ENCODE data around the gene SGK2.

Gene SGK2

GRCh38 chr20:43528258-43528875 lies 30.5 kb upstream of the SGK2 start:
- no peak for TF ChIP-seq EZH2phosphoT487 (IDR thresholded peaks at IDR 0.05; ENCODE audit: borderline replicate concordance, low read length)
- TF ChIP-seq CTCF (IDR thresholded peaks at IDR 0.05; ENCODE audit: low read depth, low read length, poor library complexity, severe bottlenecking) = no peak
- H3K4me2 ChIP-seq (ENCODE audit: low read length) = no peak overlapping the region
- no peaks in the 10 kb centered on the region for H3K9me3 ChIP-seq (ENCODE audit: control insufficient read depth, insufficient read depth, low read length)
- no peaks in the 10 kb centered on the region for H4K20me1 ChIP-seq (ENCODE audit: control insufficient read depth, insufficient read depth, low read depth, low read length)
- H3K4me1 ChIP-seq (ENCODE audit: control insufficient read depth, low read length) = no peaks in the 10 kb centered on the region
- H3F3A ChIP-seq (ENCODE audit: control insufficient read depth, insufficient read depth) = no peaks in the 10 kb centered on the region
- no peaks in the 10 kb centered on the region for H3K9me2 ChIP-seq (replicated peaks; ENCODE audit: control insufficient read depth, low read length)
- no peaks in the 10 kb centered on the region for H3K27me3 ChIP-seq (ENCODE audit: control insufficient read depth, low read length)
- no peak overlapping the region for H3K27ac ChIP-seq (ENCODE audit: low read depth, low read length)
- no peaks in the 10 kb centered on the region for H3K79me2 ChIP-seq (ENCODE audit: control insufficient read depth, low read length)
- H3K4me3 ChIP-seq (ENCODE audit: low read length) = no peak overlapping the region
- H3K36me3 ChIP-seq (ENCODE audit: control insufficient read depth, low read length) = no peaks in the 10 kb centered on the region

- Histone ChIP-seq H4K20me1 (ENCODE audit: control insufficient read depth, insufficient read depth, low read depth, low read length) (no peaks in the 10 kb centered on the region), H3K36me3 (ENCODE audit: control insufficient read depth, low read length) (no peaks in the 10 kb centered on the region), H3K4me2 (ENCODE audit: low read length) (no peak overlapping the region), H3K9me2 (replicated peaks; ENCODE audit: control insufficient read depth, low read length) (no peaks in the 10 kb centered on the region), H3K27me3 (ENCODE audit: control insufficient read depth, low read length) (no peaks in the 10 kb centered on the region), H3K27ac (ENCODE audit: low read depth, low read length) (no peak overlapping the region), H3K9me3 (ENCODE audit: control insufficient read depth, insufficient read depth, low read length) (no peaks in the 10 kb centered on the region), H3F3A (ENCODE audit: control insufficient read depth, insufficient read depth) (no peaks in the 10 kb centered on the region), H3K79me2 (ENCODE audit: control insufficient read depth, low read length) (no peaks in the 10 kb centered on the region), H3K4me1 (ENCODE audit: control insufficient read depth, low read length) (no peaks in the 10 kb centered on the region), H3K4me3 (ENCODE audit: low read length) (no peak overlapping the region)
- TF ChIP-seq EZH2phosphoT487 (IDR thresholded peaks at IDR 0.05; ENCODE audit: borderline replicate concordance, low read length) (no peak), CTCF (IDR thresholded peaks at IDR 0.05; ENCODE audit: low read depth, low read length, poor library complexity, severe bottlenecking) (no peak)
Observed at GRCh38 chr20:43529051-43529450, 29.8 kb upstream of the SGK2 start.

- Histone ChIP-seq H4K20me1 (ENCODE audit: control insufficient read depth, insufficient read depth, low read depth, low read length) (no peaks in the 10 kb centered on the region), H3K9me3 (ENCODE audit: control insufficient read depth, insufficient read depth, low read length) (no peaks in the 10 kb centered on the region), H3K36me3 (ENCODE audit: control insufficient read depth, low read length) (no peaks in the 10 kb centered on the region), H3K27me3 (ENCODE audit: control insufficient read depth, low read length) (no peaks in the 10 kb centered on the region), H3K4me3 (ENCODE audit: low read length) (no peak overlapping the region), H3F3A (ENCODE audit: control insufficient read depth, insufficient read depth) (no peaks in the 10 kb centered on the region), H3K79me2 (ENCODE audit: control insufficient read depth, low read length) (no peaks in the 10 kb centered on the region), H3K27ac (ENCODE audit: low read depth, low read length) (no peak overlapping the region), H3K4me1 (ENCODE audit: control insufficient read depth, low read length) (no peaks in the 10 kb centered on the region), H3K9me2 (replicated peaks; ENCODE audit: control insufficient read depth, low read length) (no peaks in the 10 kb centered on the region), H3K4me2 (ENCODE audit: low read length) (no peak overlapping the region)
- TF ChIP-seq CTCF (IDR thresholded peaks at IDR 0.05; ENCODE audit: low read depth, low read length, poor library complexity, severe bottlenecking) = no peak
- no peak for TF ChIP-seq EZH2phosphoT487 (IDR thresholded peaks at IDR 0.05; ENCODE audit: borderline replicate concordance, low read length)
Observed at GRCh38 chr20:43529457-43530153, 29.2 kb upstream of the SGK2 start.

Data from DOHH2 (cell line).